PC-3 (cell line): ENCODE measurements around the gene DLEU7. TPM values are rescaled to one million over a fixed set of nuclear protein-coding genes. Genes with fewer than 3 reads are reported as not detected.

Experiments used
- ATAC-seq: fragments of 200-7000 bp; cut with Tn5 transposase; 2 replicates; pipeline ENCODE4 v1.9.1; 2020; ENCODE audit warnings: mild to moderate bottlenecking, moderate library complexity
- BruUV-seq: library from RNA; stranded (reverse); fragments of 400-500 nt; replicated peaks from 2 replicates; lab custom pipeline; 2021; lab: Mats Ljungman, UMichigan
- CTCF ChIA-PET: fragments of 300-600 bp; sonication (Branson Sonifier 250); formaldehyde crosslinking; loops from one replicate; lab custom pipeline; 2022; ENCODE audit warnings: antibody characterized with exemption; lab: Charles Lee
- POLR2A ChIA-PET: fragments of 300-600 bp; sonication (Branson Sonifier 250); formaldehyde crosslinking; loops from one replicate; lab custom pipeline; 2022; ENCODE audit warnings: antibody characterized with exemption; ENCODE audit not compliant: unreplicated experiment; lab: Charles Lee
- DNase-seq: peaks from one replicate; pipeline ENCODE4 v3.0.0-alpha.2; 2015
- H2AFZ ChIP-seq: fragments of 300-600 bp; sonication (generic); 2 replicates; pipeline ENCODE4 v1.6.0; 2016; ENCODE audit warnings: antibody characterized with exemption, low read length
- H3F3A ChIP-seq: fragments of 300-600 bp; sonication (generic); one replicate; pipeline ENCODE4 v1.6.0; 2017; ENCODE audit warnings: antibody characterized with exemption, low read length, control low read depth, mild to moderate bottlenecking; ENCODE audit not compliant: unreplicated experiment
- H3K27ac ChIP-seq: fragments of 300-600 bp; sonication (generic); 2 replicates; pipeline ENCODE4 v1.5.1; 2016; ENCODE audit warnings: mild to moderate bottlenecking, low read length
- H3K27me3 ChIP-seq: fragments of 300-600 bp; sonication (generic); 2 replicates; pipeline ENCODE4 v1.6.1; 2016; ENCODE audit warnings: low read length, mixed read lengths
- H3K36me3 ChIP-seq: fragments of 300-600 bp; sonication (generic); 2 replicates; pipeline ENCODE4 v1.6.1; 2016; ENCODE audit warnings: low read depth, mixed run types, low read length, mixed read lengths
- H3K4me1 ChIP-seq: fragments of 300-600 bp; sonication (generic); 2 replicates; pipeline ENCODE4 v1.5.1; 2016; ENCODE audit warnings: low read length; ENCODE audit not compliant: insufficient read depth
- H3K4me2 ChIP-seq: fragments of 300-600 bp; sonication (generic); 2 replicates; pipeline ENCODE4 v1.6.0; 2016; ENCODE audit warnings: low read length
- H3K4me3 ChIP-seq: fragments of 300-600 bp; sonication (generic); 2 replicates; pipeline ENCODE4 v1.5.1; 2016; ENCODE audit warnings: mild to moderate bottlenecking, low read length, mixed read lengths
- H3K79me2 ChIP-seq: fragments of 300-600 bp; sonication (generic); 2 replicates; pipeline ENCODE4 v1.6.1; 2017; ENCODE audit warnings: low read length, mixed read lengths
- H3K9ac ChIP-seq: fragments of 300-600 bp; sonication (generic); 2 replicates; pipeline ENCODE4 v1.6.0; 2016; ENCODE audit warnings: mild to moderate bottlenecking, low read length
- H3K9me2 ChIP-seq: fragments of 300-600 bp; sonication (generic); replicated peaks from 2 replicates; pipeline ENCODE4 v1.6.1; 2016; ENCODE audit warnings: mixed run types, low read length, mixed read lengths
- H3K9me3 ChIP-seq: fragments of 300-600 bp; sonication (generic); 2 replicates; pipeline ENCODE4 v1.6.1; 2016; ENCODE audit warnings: low read length, mixed read lengths
- H4K20me1 ChIP-seq: fragments of 300-600 bp; sonication (generic); 2 replicates; pipeline ENCODE4 v1.6.1; 2016; ENCODE audit warnings: low read length, mixed read lengths
- EZH2 ChIP-seq: fragments of 300-600 bp; sonication (generic); IDR thresholded peaks from one replicate; pipeline ENCODE4 v1.6.1; 2017; ENCODE audit warnings: antibody characterized with exemption, mild to moderate bottlenecking, low read length; ENCODE audit not compliant: unreplicated experiment
- EZH2phosphoT487 ChIP-seq: fragments of 300-600 bp; sonication (generic); IDR thresholded peaks from 2 replicates; pipeline ENCODE4 v1.6.1; 2018; ENCODE audit warnings: mild to moderate bottlenecking, antibody characterized with exemption, low read length, borderline replicate concordance
- intact Hi-C: fragments of 100-400 bp; cut with micrococcal nuclease; formaldehyde crosslinking; loops from 2 replicates; pipeline ENCODE4 v1.9.0; 2023
- total RNA-seq: library from RNA; depleted of rRNA; stranded (reverse); fragments of >200 nt; gene quantifications from 2 replicates; pipeline ENCODE4 v1.2.3, GENCODE V29; 2014
- TF ChIP-seq, protein P1 (sequence below): fragments of 300-600 bp; sonication (generic); conservative IDR thresholded peaks from 2 replicates; pipeline ENCODE4 v1.5.1; 2017; ENCODE audit warnings: antibody characterized with exemption, low read depth, mild to moderate bottlenecking, low read length

Gene DLEU7
- total RNA-seq, 1 experiment from 2014 or later = not detected

GRCh38 chr13:50891206-50891605 lies 47.7 kb upstream of the DLEU7 start:
- ChIA-PET CTCF (interaction anchor here (0.9 kb wide), 1 partner anchor 343 kb away, joined by 3 read pairs; no protein-coding TSS in a partner anchor), POLR2A (no interaction called here)
- intact Hi-C loops = no loop called here
- TF ChIP-seq EZH2 = no peak
- TF ChIP-seq, protein P1, sequence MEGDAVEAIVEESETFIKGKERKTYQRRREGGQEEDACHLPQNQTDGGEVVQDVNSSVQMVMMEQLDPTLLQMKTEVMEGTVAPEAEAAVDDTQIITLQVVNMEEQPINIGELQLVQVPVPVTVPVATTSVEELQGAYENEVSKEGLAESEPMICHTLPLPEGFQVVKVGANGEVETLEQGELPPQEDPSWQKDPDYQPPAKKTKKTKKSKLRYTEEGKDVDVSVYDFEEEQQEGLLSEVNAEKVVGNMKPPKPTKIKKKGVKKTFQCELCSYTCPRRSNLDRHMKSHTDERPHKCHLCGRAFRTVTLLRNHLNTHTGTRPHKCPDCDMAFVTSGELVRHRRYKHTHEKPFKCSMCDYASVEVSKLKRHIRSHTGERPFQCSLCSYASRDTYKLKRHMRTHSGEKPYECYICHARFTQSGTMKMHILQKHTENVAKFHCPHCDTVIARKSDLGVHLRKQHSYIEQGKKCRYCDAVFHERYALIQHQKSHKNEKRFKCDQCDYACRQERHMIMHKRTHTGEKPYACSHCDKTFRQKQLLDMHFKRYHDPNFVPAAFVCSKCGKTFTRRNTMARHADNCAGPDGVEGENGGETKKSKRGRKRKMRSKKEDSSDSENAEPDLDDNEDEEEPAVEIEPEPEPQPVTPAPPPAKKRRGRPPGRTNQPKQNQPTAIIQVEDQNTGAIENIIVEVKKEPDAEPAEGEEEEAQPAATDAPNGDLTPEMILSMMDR = no peak
- Histone ChIP-seq H3K36me3 (no peaks in the 10 kb centered on the region), H4K20me1 (no peaks in the 10 kb centered on the region), H2AFZ (no peak overlapping the region), H3K9ac (no peak overlapping the region), H3K9me3 (no peaks in the 10 kb centered on the region), H3K79me2 (no peaks in the 10 kb centered on the region), H3K27me3 (no peaks in the 10 kb centered on the region), H3K27ac (no peak overlapping the region), H3K4me3 (no peak overlapping the region), H3K9me2 (no peaks in the 10 kb centered on the region), H3F3A (no peaks in the 10 kb centered on the region), H3K4me2 (no peak overlapping the region), H3K4me1 (no peaks in the 10 kb centered on the region)
- ATAC-seq (no peak), DNase-seq (no peak)
- no TSS peak for BruUV-seq

DNA sequence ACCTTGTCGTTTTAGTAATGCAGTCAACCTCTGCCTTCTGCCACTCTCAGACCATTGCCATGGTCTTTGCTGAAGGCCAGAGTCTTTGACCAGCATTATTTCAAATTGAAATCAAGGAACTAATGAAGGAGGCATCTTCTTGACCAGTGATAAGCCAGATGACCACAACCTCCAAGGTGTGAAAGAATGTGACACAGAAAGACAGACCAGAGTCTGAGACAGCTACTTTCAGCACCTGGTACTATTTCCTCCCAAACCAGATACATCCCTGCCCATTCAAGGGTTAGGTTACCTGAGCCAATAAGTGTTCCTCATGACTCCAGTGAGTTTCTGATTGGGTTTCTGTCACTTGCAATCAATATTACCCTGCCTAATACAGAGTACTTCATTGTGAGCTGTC lies 45.8 kb upstream of the DLEU7 start:
- DNase-seq = no peak
- POLR2A ChIA-PET = no interaction called here
- CTCF ChIA-PET = no interaction called here
- no peak overlapping the region for H3K4me2 ChIP-seq
- TF ChIP-seq, protein P1 = no peak
- no peak for TF ChIP-seq EZH2
- no peak for TF ChIP-seq EZH2phosphoT487
- no peak overlapping the region for H2AFZ ChIP-seq
- no peaks in the 10 kb centered on the region for H3K36me3 ChIP-seq
- no peak for ATAC-seq
- intact Hi-C loops = no loop called here
- no peak overlapping the region for H3K4me3 ChIP-seq
- BruUV-seq = no TSS peak
- H3K27me3 ChIP-seq = no peaks in the 10 kb centered on the region
- no peaks in the 10 kb centered on the region for H3K79me2 ChIP-seq
- no peak overlapping the region for H3K9ac ChIP-seq
- no peaks in the 10 kb centered on the region for H3K9me2 ChIP-seq
- H4K20me1 ChIP-seq = no peaks in the 10 kb centered on the region
- H3K4me1 ChIP-seq = no peaks in the 10 kb centered on the region
- no peaks in the 10 kb centered on the region for H3K9me3 ChIP-seq
- H3F3A ChIP-seq = no peaks in the 10 kb centered on the region
- H3K27ac ChIP-seq = no peak overlapping the region

GRCh38 chr13:50888362-50888761 lies 44.9 kb upstream of the DLEU7 start:
- BruUV-seq = no TSS peak

More at GRCh38 chr13:50888362-50888761, 44.9 kb upstream of the DLEU7 start:
- CTCF ChIA-PET = no interaction called here
- no peak overlapping the region for H3K9ac ChIP-seq
- no peak overlapping the region for H3K4me2 ChIP-seq
- H4K20me1 ChIP-seq = no peaks in the 10 kb centered on the region
- TF ChIP-seq, protein P1 = no peak
- no peak for TF ChIP-seq EZH2
- TF ChIP-seq EZH2phosphoT487 = no peak
- H3K27me3 ChIP-seq = no peaks in the 10 kb centered on the region
- ATAC-seq (no peak), DNase-seq (no peak)
- no peak overlapping the region for H3K4me3 ChIP-seq
- POLR2A ChIA-PET = no interaction called here
- H3F3A ChIP-seq = no peaks in the 10 kb centered on the region
- H3K4me1 ChIP-seq = no peaks in the 10 kb centered on the region
- no peak overlapping the region for H2AFZ ChIP-seq
- intact Hi-C loops = no loop called here
- H3K79me2 ChIP-seq = no peaks in the 10 kb centered on the region
- no peaks in the 10 kb centered on the region for H3K9me2 ChIP-seq
- no peaks in the 10 kb centered on the region for H3K9me3 ChIP-seq
- H3K36me3 ChIP-seq = no peaks in the 10 kb centered on the region
- H3K27ac ChIP-seq = no peak overlapping the region
